ENCODE measurements around the gene PDGFC. TPM values are rescaled to one million over a fixed set of nuclear protein-coding genes. Genes with fewer than 3 reads are reported as not detected.

The PDGFC gene
- total and polyA plus RNA-seq, 2 donors (not counting 3 experiments of a cell fraction or from before 2014, with no cell fraction given): 2.7 to 5.3 TPM

GRCh38 chr4:156958276-156959074 lies 13.1 kb downstream of the PDGFC start:
- Histone ChIP-seq H3K36me3 (ENCODE audit: control insufficient read depth in 2 of 2, extremely low read depth in 1 of 2, insufficient read depth in 2 of 2, low read length in 2 of 2) (no peaks in the 10 kb centered on the region), H2AFZ (ENCODE audit: low read depth, low read length) (no peak overlapping the region), H3K27me3 (ENCODE audit: control insufficient read depth in 2 of 2, insufficient read depth in 2 of 2, low read length in 2 of 2) (no peaks in the 10 kb centered on the region), H3K4me3 (replicated peaks in 1 of 3; ENCODE audit: insufficient read depth in 1 of 3, low read depth in 1 of 3, low read length in 3 of 3) (no peak overlapping the region), H3K9me1 (replicated peaks; ENCODE audit: control insufficient read depth, extremely low read depth, insufficient read depth, low read length) (no peaks in the 10 kb centered on the region), H3K4me2 (ENCODE audit: insufficient read depth, low read length) (no peak overlapping the region), H4K20me1 (replicated peaks; ENCODE audit: control insufficient read depth, extremely low read depth, insufficient read depth, low read length) (no peaks in the 10 kb centered on the region), H3K9me3 (replicated peaks; ENCODE audit: control insufficient read depth, insufficient read depth, low read length) (no peaks in the 10 kb centered on the region), H3K9ac (replicated peaks; ENCODE audit: extremely low read depth, insufficient read depth, low read length) (no peak overlapping the region), H3K79me2 (ENCODE audit: control insufficient read depth, insufficient read depth, low read length) (peaks cover 2% of the 10 kb centered on the region), H3K4me1 (ENCODE audit: control insufficient read depth, extremely low read depth, insufficient read depth, low read length) (peaks cover 5% of the 10 kb centered on the region), H3K27ac (ENCODE audit: insufficient read depth, low read depth, low read length) (no peak overlapping the region)
- DNase-seq (ENCODE audit: low read depth, low spot score) (no peak), FAIRE-seq (no peak)
- CTCF ChIA-PET: interaction anchor here (1.2 to 2.2 kb wide), 4 partner anchors 9 to 483 kb away, joined by 4 to 9 read pairs (median 6); no protein-coding TSS in a partner anchor
- no peak for TF ChIP-seq JUN (IDR thresholded peaks at IDR 0.05; ENCODE audit: borderline replicate concordance, insufficient read depth, insufficient read length, low read depth)
- POLR2A ChIA-PET: no interaction called here
- intact Hi-C loops (cut with micrococcal nuclease) (no loop called here), dilution Hi-C loops (cut with MboI; ENCODE audit: extremely low pct_ligation_motif_present, low sequenced_read_pairs) (no loop called here)
- no TSS peak for BruUV-seq (replicated peaks)

DNA sequence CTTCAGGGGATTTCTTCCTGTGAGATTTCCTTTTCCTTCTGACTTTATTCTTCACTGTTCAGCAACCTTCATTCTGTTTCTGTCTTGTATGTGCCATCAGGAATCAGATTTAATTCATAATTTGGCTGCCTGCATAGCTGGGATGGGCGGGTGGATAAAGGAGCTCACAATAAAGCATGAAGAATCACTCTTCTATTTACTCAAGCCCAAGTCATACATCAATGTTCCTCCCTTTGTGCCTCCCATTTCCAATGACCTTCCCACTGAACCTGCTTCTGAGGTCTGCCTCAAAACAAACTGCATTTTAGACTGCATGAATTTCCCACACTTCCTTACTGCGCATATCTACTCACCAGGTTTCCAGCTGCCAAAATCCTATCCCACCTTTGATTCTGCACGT lies 14.0 kb downstream of the PDGFC start:
- BruUV-seq (replicated peaks): no TSS peak
- dilution Hi-C loops (cut with MboI; ENCODE audit: extremely low pct_ligation_motif_present, low sequenced_read_pairs): no loop called here
- no peak overlapping the region for H3K27ac ChIP-seq (ENCODE audit: insufficient read depth, low read depth, low read length)
- DNase-seq (ENCODE audit: low read depth, low spot score): no peak
- H4K20me1 ChIP-seq (replicated peaks; ENCODE audit: control insufficient read depth, extremely low read depth, insufficient read depth, low read length): no peaks in the 10 kb centered on the region
- no peak overlapping the region for H3K9ac ChIP-seq (replicated peaks; ENCODE audit: extremely low read depth, insufficient read depth, low read length)
- intact Hi-C loops (cut with micrococcal nuclease): no loop called here
- H3K79me2 ChIP-seq (ENCODE audit: control insufficient read depth, insufficient read depth, low read length): peaks cover 2% of the 10 kb centered on the region
- no peaks in the 10 kb centered on the region for H3K36me3 ChIP-seq (ENCODE audit: control insufficient read depth in 2 of 2, extremely low read depth in 1 of 2, insufficient read depth in 2 of 2, low read length in 2 of 2)
- TF ChIP-seq MYC (IDR thresholded peaks at IDR 0.05; ENCODE audit: low read depth, low read length) (no peak), JUN (IDR thresholded peaks at IDR 0.05; ENCODE audit: borderline replicate concordance, insufficient read depth, insufficient read length, low read depth) (no peak)
- FAIRE-seq: no peak
- H3K27me3 ChIP-seq (ENCODE audit: control insufficient read depth in 2 of 2, insufficient read depth in 2 of 2, low read length in 2 of 2): no peaks in the 10 kb centered on the region
- H3K9me1 ChIP-seq (replicated peaks; ENCODE audit: control insufficient read depth, extremely low read depth, insufficient read depth, low read length): no peaks in the 10 kb centered on the region
- no peak overlapping the region for H3K4me3 ChIP-seq (replicated peaks in 1 of 3; ENCODE audit: insufficient read depth in 1 of 3, low read depth in 1 of 3, low read length in 3 of 3)
- ChIA-PET CTCF (interaction anchor here (1.2 to 2.2 kb wide), 4 partner anchors 8 to 482 kb away, joined by 4 to 9 read pairs (median 6); no protein-coding TSS in a partner anchor), POLR2A (no interaction called here)
- peaks cover 5% of the 10 kb centered on the region for H3K4me1 ChIP-seq (ENCODE audit: control insufficient read depth, extremely low read depth, insufficient read depth, low read length)
- no peaks in the 10 kb centered on the region for H3K9me3 ChIP-seq (replicated peaks; ENCODE audit: control insufficient read depth, insufficient read depth, low read length)
- no peak overlapping the region for H3K4me2 ChIP-seq (ENCODE audit: insufficient read depth, low read length)
- no peak overlapping the region for H2AFZ ChIP-seq (ENCODE audit: low read depth, low read length)

Data from endothelial cell of umbilical vein (primary cell).